GM12874 (cell line): Measurements from ENCODE around the gene HNF4A.

Experiments
- TF ChIP-seq, protein P1 (sequence below): IDR thresholded peaks from 2 replicates; pipeline ENCODE4 v1.5.1; 2011; ENCODE audit warnings: low read depth, mild to moderate bottlenecking, control low read depth, low read length, moderate library complexity; ENCODE audit not compliant: insufficient read depth

HNF4A gene

DNA sequence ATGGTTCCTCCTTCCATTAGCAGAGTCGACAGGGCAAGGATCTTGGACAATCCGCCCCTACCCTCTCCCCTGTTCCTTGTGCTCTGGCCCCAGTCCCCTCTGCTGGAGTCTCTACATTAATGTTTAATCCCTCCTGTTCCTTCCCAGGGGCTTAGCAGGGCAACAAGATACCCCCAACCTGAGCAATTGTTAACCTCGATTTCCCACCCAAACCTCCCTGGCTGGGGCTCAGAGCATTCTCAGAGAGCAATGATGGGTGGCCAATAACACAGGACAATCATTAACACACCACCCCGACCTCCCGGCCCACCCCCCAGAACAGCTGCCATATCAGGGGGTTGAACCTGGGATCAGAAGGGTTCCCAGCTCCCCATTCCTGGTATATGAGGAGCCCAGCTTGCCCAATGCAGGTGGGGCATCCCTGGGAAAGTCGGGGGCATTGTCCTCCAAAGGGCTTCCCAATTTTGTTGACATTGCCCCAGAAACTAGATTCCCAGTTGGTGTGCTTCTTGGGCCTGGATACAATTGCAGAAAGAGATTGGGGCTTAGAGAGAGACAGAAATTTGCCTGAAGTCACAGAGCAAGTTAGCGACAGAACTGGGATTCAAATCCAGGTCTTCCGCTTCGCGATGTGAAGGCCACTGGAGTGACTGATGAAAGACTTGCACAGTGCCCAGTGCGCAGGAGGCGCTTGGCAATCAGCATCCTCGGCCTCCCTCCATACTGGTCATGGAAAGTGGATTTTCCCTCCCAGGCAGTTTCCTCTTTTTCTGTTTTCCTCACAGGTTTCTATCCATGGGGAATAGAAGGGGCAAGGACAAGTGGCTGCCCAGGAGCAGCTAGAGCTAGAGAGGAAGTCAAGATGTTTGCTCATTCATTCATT lies 60.6 kb downstream of the HNF4A start:
- TF ChIP-seq, protein P1, sequence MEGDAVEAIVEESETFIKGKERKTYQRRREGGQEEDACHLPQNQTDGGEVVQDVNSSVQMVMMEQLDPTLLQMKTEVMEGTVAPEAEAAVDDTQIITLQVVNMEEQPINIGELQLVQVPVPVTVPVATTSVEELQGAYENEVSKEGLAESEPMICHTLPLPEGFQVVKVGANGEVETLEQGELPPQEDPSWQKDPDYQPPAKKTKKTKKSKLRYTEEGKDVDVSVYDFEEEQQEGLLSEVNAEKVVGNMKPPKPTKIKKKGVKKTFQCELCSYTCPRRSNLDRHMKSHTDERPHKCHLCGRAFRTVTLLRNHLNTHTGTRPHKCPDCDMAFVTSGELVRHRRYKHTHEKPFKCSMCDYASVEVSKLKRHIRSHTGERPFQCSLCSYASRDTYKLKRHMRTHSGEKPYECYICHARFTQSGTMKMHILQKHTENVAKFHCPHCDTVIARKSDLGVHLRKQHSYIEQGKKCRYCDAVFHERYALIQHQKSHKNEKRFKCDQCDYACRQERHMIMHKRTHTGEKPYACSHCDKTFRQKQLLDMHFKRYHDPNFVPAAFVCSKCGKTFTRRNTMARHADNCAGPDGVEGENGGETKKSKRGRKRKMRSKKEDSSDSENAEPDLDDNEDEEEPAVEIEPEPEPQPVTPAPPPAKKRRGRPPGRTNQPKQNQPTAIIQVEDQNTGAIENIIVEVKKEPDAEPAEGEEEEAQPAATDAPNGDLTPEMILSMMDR = no peak

DNA sequence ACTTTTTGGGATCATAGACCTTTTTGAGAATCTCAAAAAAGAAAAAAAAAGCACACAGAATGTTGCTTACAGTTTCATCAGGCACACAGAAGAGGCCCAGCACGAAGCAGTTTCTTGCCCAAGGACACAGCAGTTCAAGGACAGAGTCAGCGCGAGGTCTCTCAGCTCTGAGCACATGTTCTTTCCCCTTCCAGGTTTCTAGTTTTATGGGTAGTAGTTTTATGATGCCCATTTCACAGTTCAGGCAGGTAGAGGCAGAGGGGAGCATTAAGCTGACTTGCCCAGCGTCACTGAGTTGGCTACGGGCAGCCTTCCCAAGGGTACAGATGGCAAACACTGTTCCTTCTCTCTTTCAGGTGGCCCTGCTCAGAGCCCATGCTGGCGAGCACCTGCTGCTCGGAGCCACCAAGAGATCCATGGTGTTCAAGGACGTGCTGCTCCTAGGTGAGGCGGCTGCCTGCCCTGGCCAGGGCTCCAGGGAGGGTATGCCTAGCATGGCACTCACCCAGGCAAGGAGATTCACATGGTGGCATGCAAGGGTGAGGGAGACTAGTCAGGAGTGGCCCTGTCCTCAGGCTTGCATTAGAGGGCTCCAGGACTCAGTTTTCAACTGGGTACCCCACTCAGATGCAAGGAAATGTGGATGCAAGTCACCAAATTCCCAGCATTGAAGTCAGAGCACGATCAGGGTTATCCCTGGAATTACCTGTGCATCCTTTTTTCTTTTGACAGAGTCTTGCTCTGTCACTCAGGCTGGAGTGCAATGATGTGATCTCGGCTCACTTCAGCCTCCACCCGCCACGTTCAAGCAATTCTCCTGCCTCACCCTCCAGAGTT lies 62.8 kb downstream of the HNF4A start:
- TF ChIP-seq, protein P1 = no peak

DNA sequence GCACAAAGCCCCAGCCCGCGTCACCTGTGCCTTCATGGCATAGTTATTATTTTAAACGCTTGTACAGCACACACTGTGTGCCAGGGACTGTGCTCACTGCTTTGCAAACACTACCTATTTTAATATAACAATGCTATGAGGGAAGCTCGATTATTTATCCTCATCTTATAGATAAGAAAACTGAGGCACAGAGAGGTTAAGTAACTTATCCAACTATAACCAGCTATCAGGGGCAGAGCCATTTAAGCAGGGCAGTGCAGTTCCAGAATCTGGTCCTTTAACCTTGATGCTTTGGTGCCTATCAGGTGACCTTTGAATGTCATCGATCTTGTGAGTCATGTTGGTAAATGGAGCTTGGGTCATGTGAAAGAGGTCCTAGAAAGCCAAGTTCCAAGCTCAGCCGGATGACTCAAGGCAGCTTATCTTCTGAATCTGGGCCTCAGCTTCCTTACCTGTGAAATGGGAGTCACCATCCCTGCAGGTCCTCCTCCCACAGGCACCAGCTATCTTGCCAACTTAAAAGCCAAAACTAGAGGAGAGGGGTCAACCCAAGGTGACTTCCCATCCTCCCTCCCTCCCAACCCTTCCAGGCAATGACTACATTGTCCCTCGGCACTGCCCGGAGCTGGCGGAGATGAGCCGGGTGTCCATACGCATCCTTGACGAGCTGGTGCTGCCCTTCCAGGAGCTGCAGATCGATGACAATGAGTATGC lies 63.8 kb downstream of the HNF4A start:
- TF ChIP-seq, protein P1 = no peak

DNA sequence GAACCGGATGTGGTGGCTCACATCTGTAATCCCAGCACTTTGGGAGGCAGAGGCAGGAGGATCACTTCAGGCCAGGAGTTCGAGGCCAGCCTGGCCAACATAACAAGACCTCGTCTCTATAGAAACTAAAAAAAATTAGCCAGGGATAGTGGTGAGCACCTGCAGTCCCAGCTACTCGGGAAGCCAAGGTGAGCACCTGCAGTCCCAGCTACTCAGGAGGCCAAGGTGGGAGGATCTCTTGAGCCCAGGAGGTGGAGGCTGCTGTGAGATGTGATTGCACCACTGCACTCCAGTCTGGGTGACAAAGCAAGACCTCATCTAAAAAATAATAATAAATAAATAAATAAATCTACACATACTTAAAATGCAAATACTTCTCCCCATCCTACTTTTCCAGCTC lies 65.0 kb downstream of the HNF4A start:
- TF ChIP-seq, protein P1 = no peak

DNA sequence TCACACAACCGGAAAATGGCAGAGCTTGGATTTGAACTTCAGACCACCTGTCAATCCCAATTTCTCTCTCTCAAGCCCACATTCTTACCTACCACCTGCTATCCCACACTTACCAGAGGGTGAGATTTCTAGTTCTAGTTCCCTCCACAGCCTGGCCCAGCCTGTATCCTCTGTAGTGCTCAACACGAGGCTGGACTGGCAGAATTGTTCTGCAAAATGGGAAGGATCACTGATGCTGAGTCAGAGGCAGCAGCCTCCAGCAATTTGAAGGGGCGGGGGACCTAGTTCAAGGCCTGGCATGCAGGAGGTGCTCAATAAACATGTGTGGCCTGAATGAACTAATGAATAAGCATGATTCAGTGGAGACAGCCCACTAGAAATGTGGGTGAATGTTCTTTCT lies 66.6 kb downstream of the HNF4A start:
- TF ChIP-seq, protein P1 = no peak

DNA sequence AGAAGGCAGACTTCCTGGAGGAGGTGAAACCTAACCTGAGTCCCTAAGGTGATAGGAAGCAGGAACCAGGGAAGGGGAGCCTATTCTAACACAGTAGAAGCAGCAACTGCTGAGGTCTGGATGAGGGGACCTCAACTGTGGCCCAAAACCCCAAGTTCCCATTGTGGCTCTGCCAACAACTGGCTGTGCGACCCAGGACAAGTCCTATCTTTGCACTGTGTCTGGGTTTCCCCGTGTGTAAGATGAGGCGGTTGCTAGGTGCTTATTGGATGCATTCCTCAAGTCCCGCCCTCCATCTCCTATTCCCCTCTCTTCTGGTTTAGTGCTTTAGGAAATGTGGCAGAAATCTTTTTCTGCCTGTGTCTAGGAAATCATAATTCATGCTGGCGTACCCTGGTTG lies 68.0 kb downstream of the HNF4A start:
- TF ChIP-seq, protein P1 = no peak

DNA sequence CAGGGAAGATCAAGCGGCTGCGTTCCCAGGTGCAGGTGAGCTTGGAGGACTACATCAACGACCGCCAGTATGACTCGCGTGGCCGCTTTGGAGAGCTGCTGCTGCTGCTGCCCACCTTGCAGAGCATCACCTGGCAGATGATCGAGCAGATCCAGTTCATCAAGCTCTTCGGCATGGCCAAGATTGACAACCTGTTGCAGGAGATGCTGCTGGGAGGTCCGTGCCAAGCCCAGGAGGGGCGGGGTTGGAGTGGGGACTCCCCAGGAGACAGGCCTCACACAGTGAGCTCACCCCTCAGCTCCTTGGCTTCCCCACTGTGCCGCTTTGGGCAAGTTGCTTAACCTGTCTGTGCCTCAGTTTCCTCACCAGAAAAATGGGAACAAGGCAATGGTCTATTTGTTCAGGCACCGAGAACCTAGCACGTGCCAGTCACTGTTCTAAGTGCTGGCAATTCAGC lies 68.6 kb downstream of the HNF4A start:
- TF ChIP-seq, protein P1 = no peak
